Endothelial cell (in vitro differentiated cells): Measurements from ENCODE around the gene RGS3. TPM values are rescaled to one million over a fixed set of nuclear protein-coding genes. Genes with fewer than 3 reads are reported as not detected.

Experiments used
- DNase-seq: peaks from one replicate; pipeline ENCODE4 v3.0.0; 2021; ENCODE audit warnings: low spot score
- H3K27ac Mint-ChIP-seq: one replicate; pipeline ENCODE4 v1.8.0; 2021; ENCODE audit warnings: mixed read lengths, inconsistent platforms; ENCODE audit not compliant: unreplicated experiment
- H3K27me3 Mint-ChIP-seq: one replicate; pipeline ENCODE4 v1.8.0; 2021; ENCODE audit warnings: mild to moderate bottlenecking, moderate library complexity, mixed read lengths, inconsistent platforms; ENCODE audit not compliant: unreplicated experiment
- H3K36me3 Mint-ChIP-seq: one replicate; pipeline ENCODE4 v1.8.0; 2021; ENCODE audit warnings: mild to moderate bottlenecking, low read depth, mixed read lengths, inconsistent platforms; ENCODE audit not compliant: unreplicated experiment
- H3K4me1 Mint-ChIP-seq: one replicate; pipeline ENCODE4 v1.8.0; 2021; ENCODE audit warnings: mild to moderate bottlenecking, mixed read lengths, inconsistent platforms; ENCODE audit not compliant: unreplicated experiment
- H3K4me3 Mint-ChIP-seq: one replicate; pipeline ENCODE4 v1.8.0; 2021; ENCODE audit warnings: mild to moderate bottlenecking, mixed read lengths, inconsistent platforms; ENCODE audit not compliant: unreplicated experiment
- H3K9me3 Mint-ChIP-seq: one replicate; pipeline ENCODE4 v1.8.0; 2021; ENCODE audit warnings: mixed read lengths, inconsistent platforms; ENCODE audit not compliant: unreplicated experiment
- CTCF ChIP-seq: fragments of 200-600 bp; sonication (generic); IDR thresholded peaks from one replicate; pipeline ENCODE4 v1.5.0; 2021; ENCODE audit warnings: antibody characterized with exemption; ENCODE audit not compliant: unreplicated experiment
- total RNA-seq: library from RNA; stranded (reverse); fragmentation: NEBNext Ultra II Directional; extraction: Animal tissue kit (Norgen Biotek cat#: 25700); gene quantifications from one replicate; pipeline ENCODE4 v1.2.1, GENCODE V29; 2021; ENCODE audit not compliant: unreplicated experiment

The RGS3 gene
- total RNA-seq, 1 donor from 2014 or later = 474 TPM

- no peak for DNase-seq
- Mint-ChIP-seq H3K36me3 (peaks cover 78% of the 10 kb centered on the region), H3K27me3 (peaks cover 44% of the 10 kb centered on the region), H3K4me3 (peak overlapping the region; percentile 83), H3K9me3 (no peaks in the 10 kb centered on the region), H3K4me1 (peaks cover 55% of the 10 kb centered on the region), H3K27ac (peak overlapping the region; percentile 88)
- TF ChIP-seq CTCF = no peak
Observed at GRCh38 chr9:113529336-113530009, 65.9 kb downstream of the RGS3 start.

DNA sequence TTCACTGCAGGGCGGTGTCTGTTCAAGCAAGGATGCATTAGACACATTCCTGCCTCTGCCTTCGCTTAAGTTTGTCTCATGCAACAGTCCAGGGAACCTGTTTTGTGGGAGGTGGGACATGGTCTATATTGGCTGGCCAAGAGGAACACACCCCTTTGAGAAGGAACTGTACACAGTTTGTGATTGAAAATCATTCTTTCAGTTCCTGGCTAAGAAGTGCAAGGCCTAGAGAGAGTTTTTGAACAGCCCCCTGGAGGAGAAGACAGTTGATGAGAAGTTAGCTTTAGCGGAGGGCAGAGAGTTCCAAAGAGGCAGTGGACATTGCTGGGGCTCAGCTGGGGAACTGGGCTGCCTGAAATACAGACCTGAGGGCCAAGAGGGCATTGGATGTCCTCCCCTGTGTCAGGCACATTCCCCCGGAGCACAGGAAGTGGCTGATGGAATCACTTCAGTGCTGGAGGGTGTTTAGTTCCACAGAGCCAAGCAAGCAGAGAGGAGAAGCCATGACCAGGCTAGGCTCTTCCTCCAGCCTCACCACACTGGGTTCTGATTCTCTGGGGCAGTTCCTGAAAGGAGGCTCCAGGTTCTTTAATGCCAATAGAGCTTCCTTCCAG lies 66.6 kb downstream of the RGS3 start:
- H3K9me3 Mint-ChIP-seq = no peaks in the 10 kb centered on the region
- TF ChIP-seq CTCF = no peak
- H3K27ac Mint-ChIP-seq = peak overlapping the region; percentile 88
- DNase-seq = no peak
- H3K36me3 Mint-ChIP-seq = peaks cover 78% of the 10 kb centered on the region
- peaks cover 39% of the 10 kb centered on the region for H3K27me3 Mint-ChIP-seq
- peak overlapping the region; percentile 83 for H3K4me3 Mint-ChIP-seq
- peaks cover 48% of the 10 kb centered on the region for H3K4me1 Mint-ChIP-seq

- no peak for TF ChIP-seq CTCF
- peak overlapping the region; percentile 55 for H3K27ac Mint-ChIP-seq
- peaks cover 77% of the 10 kb centered on the region for H3K36me3 Mint-ChIP-seq
- H3K9me3 Mint-ChIP-seq = no peaks in the 10 kb centered on the region
- peak overlapping the region; percentile 68 for H3K4me3 Mint-ChIP-seq
- DNase-seq = no peak
- H3K4me1 Mint-ChIP-seq = peaks cover 46% of the 10 kb centered on the region
- peaks cover 38% of the 10 kb centered on the region for H3K27me3 Mint-ChIP-seq
Observed at GRCh38 chr9:113530942-113531341, 67.4 kb downstream of the RGS3 start.

- peak overlapping the region; percentile 70 for H3K27ac Mint-ChIP-seq
- H3K27me3 Mint-ChIP-seq = peaks cover 40% of the 10 kb centered on the region
- H3K9me3 Mint-ChIP-seq = no peaks in the 10 kb centered on the region
- no peak for TF ChIP-seq CTCF
- peak overlapping the region; percentile 68 for H3K4me3 Mint-ChIP-seq
- no peak for DNase-seq
- H3K36me3 Mint-ChIP-seq = peaks cover 76% of the 10 kb centered on the region
- peaks cover 42% of the 10 kb centered on the region for H3K4me1 Mint-ChIP-seq
Observed at GRCh38 chr9:113531919-113532808, 68.6 kb downstream of the RGS3 start.
